DND-41 (cell line): Measurements from ENCODE around the gene SOAT1.

Experiments used
- EZH2 ChIP-seq: IDR thresholded peaks from 3 replicates; pipeline ENCODE4 v1.6.1; 2012; ENCODE audit warnings: borderline replicate concordance, low read depth, mild to moderate bottlenecking, moderate library complexity, low read length, inconsistent platforms; ENCODE audit not compliant: severe bottlenecking
- TF ChIP-seq, protein P1 (sequence below): IDR thresholded peaks from 2 replicates; pipeline ENCODE4 v1.5.1; 2012; ENCODE audit warnings: borderline replicate concordance, low read length, moderate library complexity, mild to moderate bottlenecking; ENCODE audit not compliant: poor library complexity, severe bottlenecking; ENCODE audit errors: extremely low read depth

DNA sequence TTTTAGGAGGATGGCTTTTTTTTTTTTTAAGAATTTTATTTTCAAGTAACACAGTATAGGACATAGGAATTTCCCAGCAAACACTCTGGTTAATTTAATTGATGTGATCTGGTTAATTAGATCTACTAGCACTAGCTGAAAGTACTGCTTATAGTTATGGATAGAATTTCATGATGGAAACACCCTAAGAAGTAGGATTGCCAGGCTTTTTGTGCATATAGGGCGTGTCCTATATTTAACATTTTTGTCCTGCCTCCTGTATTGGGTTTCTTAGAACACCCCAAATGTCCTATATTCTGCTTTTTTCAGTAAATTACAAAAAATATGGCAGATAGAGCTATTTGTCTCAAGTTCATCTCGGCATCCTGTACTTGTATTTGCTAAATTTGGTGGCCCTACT, 58.6 kb downstream of the SOAT1 start:
- TF ChIP-seq, protein P1, sequence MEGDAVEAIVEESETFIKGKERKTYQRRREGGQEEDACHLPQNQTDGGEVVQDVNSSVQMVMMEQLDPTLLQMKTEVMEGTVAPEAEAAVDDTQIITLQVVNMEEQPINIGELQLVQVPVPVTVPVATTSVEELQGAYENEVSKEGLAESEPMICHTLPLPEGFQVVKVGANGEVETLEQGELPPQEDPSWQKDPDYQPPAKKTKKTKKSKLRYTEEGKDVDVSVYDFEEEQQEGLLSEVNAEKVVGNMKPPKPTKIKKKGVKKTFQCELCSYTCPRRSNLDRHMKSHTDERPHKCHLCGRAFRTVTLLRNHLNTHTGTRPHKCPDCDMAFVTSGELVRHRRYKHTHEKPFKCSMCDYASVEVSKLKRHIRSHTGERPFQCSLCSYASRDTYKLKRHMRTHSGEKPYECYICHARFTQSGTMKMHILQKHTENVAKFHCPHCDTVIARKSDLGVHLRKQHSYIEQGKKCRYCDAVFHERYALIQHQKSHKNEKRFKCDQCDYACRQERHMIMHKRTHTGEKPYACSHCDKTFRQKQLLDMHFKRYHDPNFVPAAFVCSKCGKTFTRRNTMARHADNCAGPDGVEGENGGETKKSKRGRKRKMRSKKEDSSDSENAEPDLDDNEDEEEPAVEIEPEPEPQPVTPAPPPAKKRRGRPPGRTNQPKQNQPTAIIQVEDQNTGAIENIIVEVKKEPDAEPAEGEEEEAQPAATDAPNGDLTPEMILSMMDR, result no peak
- no peak for TF ChIP-seq EZH2
